Measurements from ENCODE around the gene GJB3. TPM values are rescaled to one million over a fixed set of nuclear protein-coding genes. Genes with fewer than 3 reads are reported as not detected.

GJB3 gene
- total and polyA plus RNA-seq, 10 of the 15 experiments (the other 5 are each of a cell fraction or from before 2014, with no cell fraction given): not detected

- no peaks in the 10 kb centered on the region for H4K20me1 ChIP-seq (ENCODE audit: control insufficient read depth, insufficient read depth)
- H3K27me3 ChIP-seq (replicated peaks in 1 of 2; ENCODE audit: control insufficient read depth in 2 of 2, insufficient read depth in 2 of 2, low read length in 1 of 2): no peaks in the 10 kb centered on the region; a peak in 1 of 4 replicates
- DNase-seq (ENCODE audit: low read depth, low spot score) (no peak), ATAC-seq (no peak), FAIRE-seq (no peak)
- no peak overlapping the region for H3K9ac ChIP-seq (ENCODE audit: control insufficient read depth, insufficient read depth, low read length)
- H3K4me3 ChIP-seq: no peak overlapping the region
- ChIA-PET SMC1A (ENCODE audit: uncharacterized antibody, unreplicated experiment) (no interaction called here), RAD21 (ENCODE audit: unreplicated experiment) (no interaction called here), CTCF (interaction anchor here (4.3 kb wide), 1 partner anchor 8 kb away, joined by 16 read pairs; no protein-coding TSS in a partner anchor), POLR2A (no interaction called here)
- H2AFZ ChIP-seq (ENCODE audit: control insufficient read depth, low read depth, low read length): no peak overlapping the region
- no peak for TF ChIP-seq SMAD1 (IDR thresholded peaks at IDR 0.05; ENCODE audit: low read depth, partially characterized antibody)
- intact Hi-C loops (cut with micrococcal nuclease; ENCODE audit: unreplicated experiment): no loop called here
- H3K36me3 ChIP-seq (ENCODE audit: control insufficient read depth in 2 of 2, insufficient read depth in 2 of 2, low read length in 1 of 2): no peaks in the 10 kb centered on the region
- H3K4me1 ChIP-seq (ENCODE audit: control insufficient read depth, insufficient read depth, low read length): no peaks in the 10 kb centered on the region
- in situ Hi-C loops (cut with MboI): no loop called here
- H3K27ac ChIP-seq (ENCODE audit: control insufficient read depth, insufficient read depth): no peak overlapping the region
- no peaks in the 10 kb centered on the region for H3K79me2 ChIP-seq (ENCODE audit: control insufficient read depth, insufficient read depth, low read length)
- H3K4me2 ChIP-seq (ENCODE audit: control insufficient read depth, insufficient read depth): no peak overlapping the region
- BruUV-seq (replicated peaks): no TSS peak
- no peaks in the 10 kb centered on the region for H3K9me3 ChIP-seq (replicated peaks; ENCODE audit: control insufficient read depth, insufficient read depth, low read length)
- 0% methylated on average over 5 of the region's 5 CpGs for WGBS (ENCODE audit: insufficient coverage, insufficient replicate concordance, low lambda C conversion rate, missing lambda C conversion rate)
These were observed 30.4 kb upstream of the GJB3 start for GRCh38 chr1:34750610-34751009.

GRCh38 chr1:34753163-34753562, 27.9 kb upstream of the GJB3 start:
- DNase-seq (ENCODE audit: low read depth, low spot score): no peak
- CTCF ChIA-PET: interaction anchor here (1.2 to 4.3 kb wide), 3 partner anchors 9 to 1128 kb away, joined by 3 to 16 read pairs (median 3); no protein-coding TSS in a partner anchor
- no TSS peak for BruUV-seq (replicated peaks)
- no peaks in the 10 kb centered on the region for H3K79me2 ChIP-seq (ENCODE audit: control insufficient read depth, insufficient read depth, low read length)
- no peak overlapping the region for H3K4me3 ChIP-seq
- POLR2A ChIA-PET: no interaction called here
- TF ChIP-seq BMI1 (IDR thresholded peaks at IDR 0.05; ENCODE audit: borderline replicate concordance) (no peak), CTCF (IDR thresholded peaks at IDR 0.05 in 2 of 3, conservative IDR thresholded peaks at IDR 0.05 in 1 of 3; ENCODE audit: control insufficient read depth in 2 of 3, extremely low read depth in 1 of 3, insufficient read depth in 1 of 3, low read depth in 3 of 3, low read length in 3 of 3) (0 out of 6 replicates have a peak, but pooled peaks of 1 of the 3 experiments have one; percentile 1), MEF2A (IDR thresholded peaks at IDR 0.05; ENCODE audit: insufficient read depth, low read depth, low read length) (no peak)
- H3K9ac ChIP-seq (ENCODE audit: control insufficient read depth, insufficient read depth, low read length): no peak overlapping the region
- H3K9me3 ChIP-seq (replicated peaks; ENCODE audit: control insufficient read depth, insufficient read depth, low read length): no peaks in the 10 kb centered on the region
- RAD21 ChIA-PET (ENCODE audit: unreplicated experiment): no interaction called here
- WGBS (ENCODE audit: insufficient coverage, insufficient replicate concordance, low lambda C conversion rate, missing lambda C conversion rate): 66% methylated on average over 3 of the region's 3 CpGs
- no peak for ATAC-seq
- H4K20me1 ChIP-seq (ENCODE audit: control insufficient read depth, insufficient read depth): no peaks in the 10 kb centered on the region
- H3K27ac ChIP-seq (ENCODE audit: control insufficient read depth, insufficient read depth): no peak overlapping the region
- SMC1A ChIA-PET (ENCODE audit: uncharacterized antibody, unreplicated experiment): interaction anchor here (2.3 kb wide), 1 partner anchor 10 kb away, joined by 11 read pairs; no protein-coding TSS in a partner anchor
- in situ Hi-C loops (cut with MboI): no loop called here
- H2AFZ ChIP-seq (ENCODE audit: control insufficient read depth, low read depth, low read length): no peak overlapping the region
- H3K36me3 ChIP-seq (ENCODE audit: control insufficient read depth in 2 of 2, insufficient read depth in 2 of 2, low read length in 1 of 2): no peaks in the 10 kb centered on the region
- no peaks in the 10 kb centered on the region; a peak in 2 of 4 replicates for H3K27me3 ChIP-seq (replicated peaks in 1 of 2; ENCODE audit: control insufficient read depth in 2 of 2, insufficient read depth in 2 of 2, low read length in 1 of 2)
- H3K4me1 ChIP-seq (ENCODE audit: control insufficient read depth, insufficient read depth, low read length): no peaks in the 10 kb centered on the region
- FAIRE-seq: no peak
- intact Hi-C loops (cut with micrococcal nuclease; ENCODE audit: unreplicated experiment): no loop called here
- H3K4me2 ChIP-seq (ENCODE audit: control insufficient read depth, insufficient read depth): no peak overlapping the region
